A549 (cell line): ENCODE results near the gene FCER1G. TPM values are rescaled to one million over a fixed set of nuclear protein-coding genes. Genes with fewer than 3 reads are reported as not detected.

Experiments
- ATAC-seq, 2 experiments: fragments of 200-7000 bp in 1 of 2; fragments of >200 bp in 1 of 2; cut with Nextera tagmentation in 1 of 2; cut with Tn5 transposase in 1 of 2; 3 replicates each; pipeline versions ENCODE4 v1.8.0 to v1.9.1; 2018 to 2020; ENCODE audit warnings: mild to moderate bottlenecking in 1 of 2, moderate library complexity in 1 of 2
- CTCF ChIA-PET: fragments of 300-600 bp; sonication (Branson Sonifier 250); formaldehyde crosslinking; extraction: SDS; loops from one replicate; lab custom pipeline; 2021; ENCODE audit warnings: antibody characterized with exemption, inconsistent platforms; lab: Yijun Ruan, JAX
- POLR2A ChIA-PET: fragments of 350-600 bp; formaldehyde crosslinking; extraction: SDS; loops from one replicate; lab custom pipeline; 2021; ENCODE audit warnings: antibody characterized with exemption, inconsistent platforms; lab: Yijun Ruan, JAX
- DNase-seq, 2 experiments: peaks; one replicate each; pipeline versions ENCODE4 v3.0.0 to v3.0.0-alpha.2; 2011 to 2016; ENCODE audit warnings: low read depth in 1 of 2, low spot score in 1 of 2
- FAIRE-seq: peaks from 2 replicates; lab custom pipeline; 2011; peaks lifted over from hg19 to GRCh38; lab: Jason Lieb, UNC
- H3K27ac ChIP-seq, 2 experiments: fragments of >200 bp; sonication (Bioruptor Twin); formaldehyde crosslinking; 3 replicates each; pipeline ENCODE4 v1.5.1; 2016 to 2017
- H3K4me1 ChIP-seq: fragments of >200 bp; sonication (Bioruptor Twin); formaldehyde crosslinking; 3 replicates; pipeline ENCODE4 v1.6.1; 2016
- H3K4me2 ChIP-seq: fragments of >200 bp; sonication (Bioruptor Twin); formaldehyde crosslinking; 3 replicates; pipeline ENCODE4 v1.6.1; 2016
- H3K4me3 ChIP-seq: fragments of >200 bp; sonication (Bioruptor Twin); formaldehyde crosslinking; 3 replicates; pipeline ENCODE4 v1.5.1; 2016
- H3K9me3 ChIP-seq: fragments of >200 bp; sonication (Bioruptor Twin); formaldehyde crosslinking; 3 replicates; pipeline ENCODE4 v1.6.1; 2016
- BHLHE40 ChIP-seq: IDR thresholded peaks from 2 replicates; pipeline ENCODE4 v1.6.1; 2012; ENCODE audit warnings: low read depth, low read length, inconsistent platforms
- EHMT2 ChIP-seq: fragments of 200-600 bp; sonication (generic); IDR thresholded peaks from 2 replicates; pipeline ENCODE4 v1.6.1; 2016; ENCODE audit warnings: antibody characterized with exemption, low read depth, mild to moderate bottlenecking, moderate library complexity
- FOSB ChIP-seq: fragments of 250-450 bp; sonication (Bioruptor Pico); IDR thresholded peaks from 2 replicates; pipeline ENCODE4 v1.5.0; 2020; ENCODE audit warnings: mild to moderate bottlenecking, moderate library complexity
- FOXS1 ChIP-seq: fragments of 250-450 bp; sonication (Bioruptor Pico); IDR thresholded peaks from 2 replicates; pipeline ENCODE4 v1.5.0; 2020; ENCODE audit warnings: mild to moderate bottlenecking, moderate library complexity
- GATA3 ChIP-seq: IDR thresholded peaks from 2 replicates; pipeline ENCODE4 v1.6.1; 2012; ENCODE audit warnings: borderline replicate concordance
- HMGXB4 ChIP-seq: fragments of 250-450 bp; sonication (Bioruptor Pico); IDR thresholded peaks from 2 replicates; pipeline ENCODE4 v1.5.0; 2021; ENCODE audit warnings: mild to moderate bottlenecking, moderate library complexity, borderline replicate concordance
- HOXA7 ChIP-seq: fragments of 250-450 bp; sonication (Bioruptor Pico); IDR thresholded peaks from 2 replicates; pipeline ENCODE4 v1.5.0; 2020; ENCODE audit warnings: mild to moderate bottlenecking, moderate library complexity
- JUNB ChIP-seq: fragments of >200 bp; sonication (Bioruptor Twin); formaldehyde crosslinking; IDR thresholded peaks from 2 replicates; pipeline ENCODE4 v1.6.1; 2016
- KDM1A ChIP-seq: fragments of 200-600 bp; sonication (generic); IDR thresholded peaks from 2 replicates; pipeline ENCODE4 v1.6.1; 2016; ENCODE audit warnings: low read depth, mild to moderate bottlenecking
- MYC ChIP-seq: IDR thresholded peaks from 2 replicates; pipeline ENCODE4 v1.6.1; 2012; ENCODE audit warnings: mild to moderate bottlenecking, inconsistent platforms, low read length, improper control_type of control experiment, borderline replicate concordance
- NR3C1 ChIP-seq: fragments of >200 bp; sonication (Bioruptor Twin); formaldehyde crosslinking; IDR thresholded peaks from 3 replicates; pipeline ENCODE4 v1.6.1; 2017
- REST ChIP-seq: fragments of 200-600 bp; sonication (generic); IDR thresholded peaks from 2 replicates; pipeline ENCODE4 v1.6.1; 2016; ENCODE audit warnings: antibody characterized with exemption, mild to moderate bottlenecking, moderate library complexity
- SREBF2 ChIP-seq: fragments of 450-650 bp; IDR thresholded peaks from 2 replicates; pipeline ENCODE4 v1.6.1; 2014; ENCODE audit warnings: mild to moderate bottlenecking, moderate library complexity
- ZC3H11A ChIP-seq: fragments of 450-650 bp; IDR thresholded peaks from 2 replicates; pipeline ENCODE4 v1.6.1; 2014; ENCODE audit warnings: antibody characterized with exemption, mild to moderate bottlenecking
- ZFP36 ChIP-seq: fragments of 450-650 bp; IDR thresholded peaks from 2 replicates; pipeline ENCODE4 v1.6.1; 2014; ENCODE audit warnings: borderline replicate concordance; ENCODE audit not compliant: partially characterized antibody
- ZNF302 ChIP-seq: fragments of 250-450 bp; sonication (Bioruptor Pico); IDR thresholded peaks from 2 replicates; pipeline ENCODE4 v1.9.0; 2021; ENCODE audit warnings: inconsistent platforms, mild to moderate bottlenecking, moderate library complexity
- WGBS: methylation state at CpG from one replicate; pipeline ENCODE4 v1.1.6; 2017; ENCODE audit errors: missing lambda C conversion rate; 5-methylcytosine and 5-hydroxymethylcytosine counted together
- polyA plus RNA-seq, 4 experiments: library from polyadenylated mRNA; depleted of rRNA in 3 of 4; stranded (reverse); fragments of >200 nt; fragmentation: RNase III in 1 of 4; extraction: RNeasy Plus Mini Kit Qiagen cat#74134 plus additional on column Dnase treatment in 1 of 4; gene quantifications; 2 replicates in 3 of 4; 3 replicates in 1 of 4; pipeline ENCODE4 v1.2.3, GENCODE V29; 2011 to 2017
- TF ChIP-seq, protein P1 (sequence below): fragments of 150-350 bp; IDR thresholded peaks from 2 replicates; pipeline ENCODE4 v1.6.1; 2014; ENCODE audit warnings: low read depth, mild to moderate bottlenecking, low read length
- TF ChIP-seq, protein P2 (sequence below): IDR thresholded peaks from 2 replicates; pipeline ENCODE4 v1.6.1; 2012; ENCODE audit warnings: low read depth, borderline replicate concordance

The FCER1G gene
- polyA plus RNA-seq, 2 of the 4 experiments (the other 2 are of a cell fraction), result 0.40 TPM; not detected in 1

DNA sequence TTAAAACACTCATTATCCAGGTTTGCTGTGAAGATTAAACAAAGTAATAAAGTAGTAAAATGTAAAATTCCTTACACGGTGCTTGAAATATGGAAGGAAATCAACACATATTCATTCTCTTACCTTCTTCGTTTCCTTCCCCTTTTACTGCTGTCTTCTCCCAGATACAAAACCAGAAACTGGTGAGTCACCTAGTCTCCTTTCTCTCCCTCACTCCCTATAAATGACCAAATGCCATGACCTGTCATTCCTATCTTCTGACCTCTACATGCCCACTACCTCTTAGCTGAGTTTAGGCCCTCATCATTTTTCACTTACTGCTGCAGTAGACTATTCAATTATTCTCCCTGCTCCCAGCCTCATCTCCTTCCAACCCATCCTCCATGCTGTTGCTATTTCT lies 27.2 kb downstream of the FCER1G start:
- Histone ChIP-seq H3K9me3 (no peaks in the 10 kb centered on the region), H3K4me3 (no peak overlapping the region), H3K4me1 (no peaks in the 10 kb centered on the region), H3K27ac (no peak overlapping the region), H3K4me2 (no peak overlapping the region)
- FAIRE-seq (no peak), DNase-seq (no peak), ATAC-seq (no peak)
- POLR2A ChIA-PET, result no interaction called here
- CTCF ChIA-PET, result interaction anchor here (0.9 to 1.8 kb wide), 3 partner anchors 14 to 50 kb away, joined by 3 to 9 read pairs (median 4); no protein-coding TSS in a partner anchor
- TF ChIP-seq, protein P1, sequence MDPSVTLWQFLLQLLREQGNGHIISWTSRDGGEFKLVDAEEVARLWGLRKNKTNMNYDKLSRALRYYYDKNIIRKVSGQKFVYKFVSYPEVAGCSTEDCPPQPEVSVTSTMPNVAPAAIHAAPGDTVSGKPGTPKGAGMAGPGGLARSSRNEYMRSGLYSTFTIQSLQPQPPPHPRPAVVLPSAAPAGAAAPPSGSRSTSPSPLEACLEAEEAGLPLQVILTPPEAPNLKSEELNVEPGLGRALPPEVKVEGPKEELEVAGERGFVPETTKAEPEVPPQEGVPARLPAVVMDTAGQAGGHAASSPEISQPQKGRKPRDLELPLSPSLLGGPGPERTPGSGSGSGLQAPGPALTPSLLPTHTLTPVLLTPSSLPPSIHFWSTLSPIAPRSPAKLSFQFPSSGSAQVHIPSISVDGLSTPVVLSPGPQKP, result no peak
- TF ChIP-seq FOSB (no peak), GATA3 (no peak), SREBF2 (no peak), MYC (no peak), HMGXB4 (no peak)
- TF ChIP-seq, protein P2, sequence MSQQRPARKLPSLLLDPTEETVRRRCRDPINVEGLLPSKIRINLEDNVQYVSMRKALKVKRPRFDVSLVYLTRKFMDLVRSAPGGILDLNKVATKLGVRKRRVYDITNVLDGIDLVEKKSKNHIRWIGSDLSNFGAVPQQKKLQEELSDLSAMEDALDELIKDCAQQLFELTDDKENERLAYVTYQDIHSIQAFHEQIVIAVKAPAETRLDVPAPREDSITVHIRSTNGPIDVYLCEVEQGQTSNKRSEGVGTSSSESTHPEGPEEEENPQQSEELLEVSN, result no peak
- 80% methylated on average over 2 of the region's 2 CpGs for WGBS

GRCh38 chr1:161244888-161245287 lies 29.8 kb downstream of the FCER1G start:
- no peak for TF ChIP-seq ZC3H11A
- TF ChIP-seq ZNF302 (CRISPR knock-in tag), result no peak
- no peak for TF ChIP-seq BHLHE40
- TF ChIP-seq HOXA7 (CRISPR knock-in tag), result no peak
- no peak for TF ChIP-seq REST
- no peak for TF ChIP-seq EHMT2
- no peak for TF ChIP-seq SREBF2
- TF ChIP-seq ZFP36, result no peak
- TF ChIP-seq KDM1A, result no peak
- TF ChIP-seq FOXS1 (CRISPR knock-in tag), result no peak
- TF ChIP-seq NR3C1, result no peak
- no peak for TF ChIP-seq JUNB
- no peak for DNase-seq
- ChIA-PET CTCF (interaction anchor here (1.7 kb wide), 1 partner anchor 130 kb away, joined by 3 read pairs; no protein-coding TSS in a partner anchor), POLR2A (no interaction called here)
- FAIRE-seq, result no peak
- Histone ChIP-seq H3K4me2 (no peak overlapping the region), H3K9me3 (no peaks in the 10 kb centered on the region; the same call in 2 of the 3 replicates), H3K4me1 (no peaks in the 10 kb centered on the region), H3K27ac (no peak overlapping the region), H3K4me3 (no peak overlapping the region)
- 72% methylated on average over 4 of the region's 4 CpGs for WGBS
- ATAC-seq, result no peak
